HEK293 (cell line): ENCODE measurements around the gene TEF.

Experiments used
- KLF10 ChIP-seq: fragments of 450-650 bp; IDR thresholded peaks from 2 replicates; pipeline ENCODE4 v1.5.1; 2018; ENCODE audit warnings: missing biosample characterization, mild to moderate bottlenecking, missing genetic modification characterization
- MEIS1 ChIP-seq: sonication (generic); formaldehyde crosslinking; IDR thresholded peaks from 2 replicates; pipeline ENCODE4 v1.8.1; 2022; ENCODE audit warnings: missing genetic modification reagents, mild to moderate bottlenecking, borderline replicate concordance
- SP2 ChIP-seq: fragments of 450-650 bp; formaldehyde crosslinking; IDR thresholded peaks from 2 replicates; pipeline ENCODE4 v1.5.1; 2016; ENCODE audit warnings: missing biosample characterization, missing genetic modification characterization
- ZBTB48 ChIP-seq: fragments of 450-650 bp; formaldehyde crosslinking; IDR thresholded peaks from 2 replicates; pipeline ENCODE4 v1.5.1; 2016; ENCODE audit warnings: missing biosample characterization, missing genetic modification characterization
- ZBTB8A ChIP-seq: fragments of 450-650 bp; formaldehyde crosslinking; IDR thresholded peaks from 2 replicates; pipeline ENCODE4 v1.5.1; 2016; ENCODE audit warnings: missing biosample characterization, missing genetic modification characterization
- ZNF121 ChIP-seq: fragments of 450-650 bp; formaldehyde crosslinking; IDR thresholded peaks from 2 replicates; pipeline ENCODE4 v1.5.1; 2016; ENCODE audit warnings: missing biosample characterization, missing genetic modification characterization
- ZNF211 ChIP-seq: fragments of 450-650 bp; formaldehyde crosslinking; IDR thresholded peaks from 2 replicates; pipeline ENCODE4 v1.5.1; 2016; ENCODE audit warnings: low read depth, missing biosample characterization, missing genetic modification characterization
- ZNF404 ChIP-seq: fragments of 450-650 bp; formaldehyde crosslinking; IDR thresholded peaks from 2 replicates; pipeline ENCODE4 v1.5.1; 2017; ENCODE audit warnings: missing biosample characterization, missing genetic modification characterization
- ZNF521 ChIP-seq: fragments of 450-650 bp; formaldehyde crosslinking; IDR thresholded peaks from 2 replicates; pipeline ENCODE4 v1.5.1; 2017; ENCODE audit warnings: missing biosample characterization, mild to moderate bottlenecking, missing genetic modification characterization
- ZNF777 ChIP-seq: fragments of 450-650 bp; formaldehyde crosslinking; IDR thresholded peaks from 2 replicates; pipeline ENCODE4 v1.5.1; 2017; ENCODE audit warnings: missing biosample characterization, missing genetic modification characterization, borderline replicate concordance
- TF ChIP-seq, protein P1 (sequence below): fragments of 450-650 bp; formaldehyde crosslinking; IDR thresholded peaks from 2 replicates; pipeline ENCODE4 v1.5.1; 2016; ENCODE audit warnings: missing biosample characterization, missing genetic modification characterization
- TF ChIP-seq, protein P2 (sequence below): fragments of 450-650 bp; formaldehyde crosslinking; IDR thresholded peaks from 2 replicates; pipeline ENCODE4 v1.5.1; 2016; ENCODE audit warnings: missing biosample characterization, missing genetic modification characterization
- TF ChIP-seq, protein P3 (sequence below): fragments of 450-650 bp; formaldehyde crosslinking; optimal IDR thresholded peaks from 2 replicates; pipeline ENCODE3; 2016; ENCODE audit warnings: missing biosample characterization, mild to moderate bottlenecking, missing genetic modification characterization

GRCh38 chr22:41343717-41344116 lies 38.0 kb upstream of the TEF start:
- TF ChIP-seq ZNF777 (tag by site-specific recombination) (no peak), MEIS1 (CRISPR knock-in tag) (no peak), ZBTB8A (no peak), ZBTB48 (tag by site-specific recombination) (no peak), KLF10 (tag by site-specific recombination) (no peak), ZNF404 (no peak), ZNF211 (tag by site-specific recombination) (no peak), SP2 (tag by site-specific recombination) (no peak), ZNF121 (tag by site-specific recombination) (no peak), ZNF521 (no peak)
- TF ChIP-seq, protein P1, sequence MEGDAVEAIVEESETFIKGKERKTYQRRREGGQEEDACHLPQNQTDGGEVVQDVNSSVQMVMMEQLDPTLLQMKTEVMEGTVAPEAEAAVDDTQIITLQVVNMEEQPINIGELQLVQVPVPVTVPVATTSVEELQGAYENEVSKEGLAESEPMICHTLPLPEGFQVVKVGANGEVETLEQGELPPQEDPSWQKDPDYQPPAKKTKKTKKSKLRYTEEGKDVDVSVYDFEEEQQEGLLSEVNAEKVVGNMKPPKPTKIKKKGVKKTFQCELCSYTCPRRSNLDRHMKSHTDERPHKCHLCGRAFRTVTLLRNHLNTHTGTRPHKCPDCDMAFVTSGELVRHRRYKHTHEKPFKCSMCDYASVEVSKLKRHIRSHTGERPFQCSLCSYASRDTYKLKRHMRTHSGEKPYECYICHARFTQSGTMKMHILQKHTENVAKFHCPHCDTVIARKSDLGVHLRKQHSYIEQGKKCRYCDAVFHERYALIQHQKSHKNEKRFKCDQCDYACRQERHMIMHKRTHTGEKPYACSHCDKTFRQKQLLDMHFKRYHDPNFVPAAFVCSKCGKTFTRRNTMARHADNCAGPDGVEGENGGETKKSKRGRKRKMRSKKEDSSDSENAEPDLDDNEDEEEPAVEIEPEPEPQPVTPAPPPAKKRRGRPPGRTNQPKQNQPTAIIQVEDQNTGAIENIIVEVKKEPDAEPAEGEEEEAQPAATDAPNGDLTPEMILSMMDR (tag by site-specific recombination): no peak
- TF ChIP-seq, protein P2, sequence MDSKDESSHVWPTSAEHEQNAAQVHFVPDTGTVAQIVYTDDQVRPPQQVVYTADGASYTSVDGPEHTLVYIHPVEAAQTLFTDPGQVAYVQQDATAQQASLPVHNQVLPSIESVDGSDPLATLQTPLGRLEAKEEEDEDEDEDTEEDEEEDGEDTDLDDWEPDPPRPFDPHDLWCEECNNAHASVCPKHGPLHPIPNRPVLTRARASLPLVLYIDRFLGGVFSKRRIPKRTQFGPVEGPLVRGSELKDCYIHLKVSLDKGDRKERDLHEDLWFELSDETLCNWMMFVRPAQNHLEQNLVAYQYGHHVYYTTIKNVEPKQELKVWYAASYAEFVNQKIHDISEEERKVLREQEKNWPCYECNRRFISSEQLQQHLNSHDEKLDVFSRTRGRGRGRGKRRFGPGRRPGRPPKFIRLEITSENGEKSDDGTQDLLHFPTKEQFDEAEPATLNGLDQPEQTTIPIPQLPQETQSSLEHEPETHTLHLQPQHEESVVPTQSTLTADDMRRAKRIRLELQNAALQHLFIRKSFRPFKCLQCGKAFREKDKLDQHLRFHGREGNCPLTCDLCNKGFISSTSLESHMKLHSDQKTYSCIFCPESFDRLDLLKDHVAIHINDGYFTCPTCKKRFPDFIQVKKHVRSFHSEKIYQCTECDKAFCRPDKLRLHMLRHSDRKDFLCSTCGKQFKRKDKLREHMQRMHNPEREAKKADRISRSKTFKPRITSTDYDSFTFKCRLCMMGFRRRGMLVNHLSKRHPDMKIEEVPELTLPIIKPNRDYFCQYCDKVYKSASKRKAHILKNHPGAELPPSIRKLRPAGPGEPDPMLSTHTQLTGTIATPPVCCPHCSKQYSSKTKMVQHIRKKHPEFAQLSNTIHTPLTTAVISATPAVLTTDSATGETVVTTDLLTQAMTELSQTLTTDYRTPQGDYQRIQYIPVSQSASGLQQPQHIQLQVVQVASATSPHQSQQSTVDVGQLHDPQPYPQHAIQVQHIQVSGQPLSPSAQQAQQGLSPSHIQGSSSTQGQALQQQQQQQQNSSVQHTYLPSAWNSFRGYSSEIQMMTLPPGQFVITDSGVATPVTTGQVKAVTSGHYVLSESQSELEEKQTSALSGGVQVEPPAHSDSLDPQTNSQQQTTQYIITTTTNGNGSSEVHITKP: no peak
- TF ChIP-seq, protein P3, sequence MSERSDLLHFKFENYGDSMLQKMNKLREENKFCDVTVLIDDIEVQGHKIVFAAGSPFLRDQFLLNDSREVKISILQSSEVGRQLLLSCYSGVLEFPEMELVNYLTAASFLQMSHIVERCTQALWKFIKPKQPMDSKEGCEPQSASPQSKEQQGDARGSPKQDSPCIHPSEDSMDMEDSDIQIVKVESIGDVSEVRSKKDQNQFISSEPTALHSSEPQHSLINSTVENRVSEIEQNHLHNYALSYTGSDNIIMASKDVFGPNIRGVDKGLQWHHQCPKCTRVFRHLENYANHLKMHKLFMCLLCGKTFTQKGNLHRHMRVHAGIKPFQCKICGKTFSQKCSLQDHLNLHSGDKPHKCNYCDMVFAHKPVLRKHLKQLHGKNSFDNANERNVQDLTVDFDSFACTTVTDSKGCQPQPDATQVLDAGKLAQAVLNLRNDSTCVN: no peak
